NCI-H2081 treated with DMSO at 0.1 percent for 48 hours (cell line): ENCODE results near the gene VAMP1.
A peak's percentile ranks its signal among the peaks of the same experiment; 100 is the strongest.
"Not testable (repeated sequence)": the region's sequence is repeated elsewhere in the genome, so short reads cannot be mapped to it uniquely, and the experiment has no call there.

Experiments
- DNase-seq: peaks from one replicate; lab custom pipeline; 2025; lab: John Stamatoyannopoulos, UW

The VAMP1 gene

DNA sequence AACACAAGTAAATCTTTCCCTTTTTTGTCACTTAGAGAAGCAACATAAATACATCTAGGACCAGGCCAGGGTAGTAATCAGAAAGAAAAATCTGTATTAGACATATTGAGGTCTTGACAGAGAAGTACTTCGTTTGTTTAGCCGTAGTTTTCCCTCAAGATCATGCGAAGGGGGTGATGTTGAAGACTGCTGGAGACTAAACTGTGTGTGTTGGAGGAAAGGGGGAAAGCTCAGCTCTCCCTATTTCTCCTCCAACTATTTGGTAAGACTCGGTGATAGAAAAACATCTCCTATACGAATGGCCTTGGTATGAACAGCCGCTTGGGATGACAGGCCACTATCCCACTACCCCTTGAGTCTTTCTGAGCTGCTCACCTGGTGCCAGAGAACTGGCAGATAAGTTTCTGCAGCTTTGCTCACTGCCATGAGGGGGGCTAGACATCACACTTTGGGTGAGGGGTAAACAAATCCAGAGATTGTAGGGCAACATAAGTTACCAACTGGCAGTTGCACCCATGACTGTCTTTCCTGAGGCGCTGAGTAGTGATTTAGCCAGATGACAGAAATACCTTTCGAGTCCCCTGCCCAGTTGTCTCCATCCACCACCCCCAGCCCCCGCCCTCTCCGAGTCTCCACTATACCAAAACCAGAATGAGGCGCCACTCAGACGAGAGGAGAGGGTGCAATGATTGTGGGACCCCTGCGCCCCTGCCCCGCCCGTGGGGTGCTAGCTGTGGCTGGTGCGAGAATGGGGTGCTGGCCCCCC lies 685 bp downstream of the VAMP1 start:
- DNase-seq: no peak

DNA sequence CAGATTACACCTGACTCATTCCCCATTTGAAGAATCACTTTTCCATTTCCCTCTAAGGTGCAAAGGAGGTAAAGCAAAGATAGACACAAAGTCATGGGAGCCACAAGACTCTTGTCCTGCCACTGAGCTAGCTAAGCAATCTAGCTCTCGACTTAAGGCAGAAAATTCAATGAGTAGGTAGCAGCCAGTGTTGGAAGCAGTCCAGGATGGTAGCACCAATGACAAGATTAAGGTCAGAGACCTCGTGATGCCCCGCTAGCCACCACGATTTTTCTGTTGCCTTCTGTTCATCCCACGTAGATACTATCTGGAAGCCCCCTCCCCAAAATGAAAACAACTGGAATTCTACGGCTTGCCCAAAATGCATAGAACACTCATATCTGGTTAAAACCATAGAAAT lies 1.4 kb downstream of the VAMP1 start:
- DNase-seq: no peak

DNA sequence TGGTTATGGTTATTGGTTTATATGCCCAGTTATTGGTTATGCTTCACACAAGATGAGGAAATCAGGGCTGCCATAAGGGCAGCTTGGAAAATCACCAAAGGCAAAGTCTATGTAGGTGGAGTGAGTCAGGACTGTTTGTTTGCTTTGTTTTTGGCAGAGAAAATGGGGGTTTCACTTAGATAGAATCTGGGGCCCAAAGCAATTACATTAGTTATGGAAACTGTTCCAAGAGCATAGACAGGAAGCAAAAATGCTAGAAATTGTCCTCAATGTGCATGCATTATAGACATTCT lies 2.2 kb downstream of the VAMP1 start:
- no peak for DNase-seq

DNA sequence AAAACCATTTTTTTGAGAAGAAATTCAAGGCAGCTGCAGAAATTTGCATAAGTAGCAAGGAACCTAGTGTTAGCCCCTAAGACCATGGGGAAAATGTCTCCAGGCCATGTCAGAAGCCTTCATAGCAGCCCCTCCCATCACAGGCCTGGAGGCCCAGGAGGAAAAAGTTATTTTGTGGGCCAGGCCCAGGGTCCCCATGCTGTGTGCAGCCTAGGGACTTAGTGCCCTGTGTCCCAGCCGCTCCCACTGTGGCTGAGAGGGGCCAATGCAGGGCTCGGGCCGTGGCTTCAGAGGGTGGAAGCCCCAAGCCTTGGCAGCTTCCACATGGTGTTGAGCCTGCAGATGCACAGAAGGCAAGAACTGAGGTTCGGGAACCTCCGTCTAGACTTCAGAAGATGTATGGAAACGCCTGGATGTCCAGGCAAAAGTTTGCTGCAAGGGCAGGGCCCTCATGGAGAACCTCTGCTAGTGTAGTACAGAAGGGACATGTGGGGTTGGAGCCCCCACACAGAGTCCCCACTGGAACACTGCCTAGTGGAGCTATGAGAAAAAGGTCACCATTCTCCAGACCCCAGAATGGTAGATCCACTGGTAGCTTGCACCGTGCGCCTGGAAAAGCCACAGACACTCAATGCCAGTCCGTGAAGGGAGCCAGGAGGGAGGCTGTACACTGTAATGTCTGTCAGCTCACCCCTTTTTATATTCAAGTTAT lies 2.8 kb downstream of the VAMP1 start:
- not testable (repeated sequence) for DNase-seq

DNA sequence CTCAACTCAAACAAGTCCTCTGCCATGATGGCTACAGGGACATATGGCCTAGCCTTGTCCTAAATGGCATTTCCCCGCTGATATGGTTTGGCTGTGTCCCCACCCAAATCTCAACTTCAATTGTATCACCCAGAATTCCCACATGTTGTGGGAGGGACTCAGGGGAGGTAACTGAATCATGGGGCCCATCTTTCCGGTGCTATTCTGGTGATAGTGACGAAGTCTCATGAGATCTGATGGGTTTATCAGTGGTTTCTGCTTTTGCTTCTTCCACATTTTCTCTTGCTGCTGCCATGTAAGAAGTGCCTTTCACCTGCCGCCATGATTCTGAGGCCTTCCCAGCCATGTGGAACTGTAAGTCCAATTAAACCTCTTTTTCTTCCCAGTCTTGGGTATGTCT lies 3.7 kb downstream of the VAMP1 start:
- not testable (repeated sequence) for DNase-seq

DNA sequence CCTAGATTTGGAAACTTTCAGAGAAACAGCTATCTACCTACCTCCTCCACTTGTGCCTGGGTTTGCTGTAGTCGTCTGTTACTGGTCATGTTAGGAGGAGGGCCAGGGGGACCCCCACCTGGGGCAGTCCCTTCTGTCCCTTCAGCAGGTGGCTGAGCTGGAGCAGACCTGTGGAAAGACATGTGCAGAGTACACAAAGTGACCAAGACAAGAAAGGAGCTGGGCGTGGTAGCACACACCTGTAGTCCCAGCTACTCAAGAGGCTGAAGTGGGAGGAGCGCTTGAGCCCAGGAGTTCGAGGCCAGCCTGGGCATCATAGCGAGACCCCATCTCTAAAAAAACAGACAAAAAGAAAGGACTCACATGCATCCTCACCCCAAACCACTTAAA lies 4.3 kb downstream of the VAMP1 start:
- DNase-seq: no peak

DNA sequence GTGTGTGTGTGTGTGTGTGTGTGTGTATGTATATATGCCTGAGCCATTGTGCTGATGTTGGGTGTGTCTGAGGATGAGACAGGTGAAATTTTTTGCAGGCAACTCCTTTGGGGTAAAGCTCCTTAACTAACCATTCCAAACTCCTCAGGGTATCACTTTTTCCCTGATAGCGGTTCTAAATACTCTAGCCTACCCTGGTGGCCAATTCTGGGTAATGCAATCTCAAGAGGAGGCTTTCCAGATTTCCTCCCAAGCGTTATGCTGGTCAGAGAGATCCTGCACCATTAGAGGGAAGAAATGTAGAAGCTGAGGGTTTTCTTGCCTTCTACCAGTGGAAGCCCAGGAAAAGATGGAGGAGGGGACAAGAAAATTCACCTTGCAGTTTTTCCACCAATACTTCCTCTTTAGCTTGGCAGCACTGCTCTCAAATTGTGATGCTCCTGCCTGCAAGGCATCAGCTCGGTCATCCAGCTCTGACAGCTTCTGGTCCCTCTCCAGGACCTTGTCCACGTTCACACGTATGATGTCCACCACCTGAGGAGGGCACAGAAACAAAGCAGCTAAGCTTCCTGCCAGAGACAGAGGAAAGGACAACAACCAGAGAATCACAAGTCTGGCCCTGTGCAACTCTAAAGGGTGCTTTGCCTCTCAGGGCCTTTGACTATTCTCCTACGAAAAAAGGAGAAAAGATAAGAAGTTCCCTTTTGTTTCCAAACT lies 4.9 kb downstream of the VAMP1 start:
- peak; percentile 9 for DNase-seq

DNA sequence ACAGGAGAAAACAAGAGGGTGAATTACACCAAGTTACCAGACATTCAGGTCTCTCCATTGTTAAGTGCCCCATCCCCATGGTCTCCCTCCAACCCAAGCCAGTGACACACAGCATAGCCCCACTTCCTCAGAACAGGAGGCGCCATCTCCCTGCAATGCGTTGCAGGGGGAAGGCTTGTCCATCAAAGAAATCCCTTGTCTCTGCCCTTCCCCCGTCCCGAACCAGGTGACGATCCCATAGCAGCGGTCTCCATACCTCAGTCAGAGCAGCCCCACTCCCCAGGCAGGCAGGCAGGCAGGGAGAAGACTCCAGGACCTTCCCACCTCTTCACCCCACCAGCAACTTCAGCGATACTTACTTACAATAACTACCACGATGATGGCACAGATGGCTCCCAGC lies 5.9 kb downstream of the VAMP1 start:
- DNase-seq: no peak

DNA sequence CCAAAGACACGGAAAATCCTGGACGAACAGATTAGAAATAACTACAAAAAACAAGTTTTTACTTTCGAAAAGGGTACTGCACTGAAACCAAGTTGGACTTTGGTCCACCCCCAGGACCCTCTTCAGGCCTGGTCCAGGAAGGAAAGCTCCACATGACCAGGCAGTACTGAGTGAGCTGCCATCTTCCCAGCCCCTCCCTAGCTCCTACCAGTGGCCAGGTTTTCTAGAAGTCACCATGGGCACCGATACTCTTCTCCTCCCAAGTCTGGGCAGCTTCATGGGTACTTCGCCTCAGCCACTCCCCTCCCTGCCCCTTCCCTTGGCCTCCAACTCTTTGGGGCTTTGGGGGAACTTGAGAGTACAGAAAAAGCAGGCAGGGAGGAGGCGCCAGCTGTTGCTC lies 6.6 kb downstream of the VAMP1 start:
- DNase-seq: no peak

DNA sequence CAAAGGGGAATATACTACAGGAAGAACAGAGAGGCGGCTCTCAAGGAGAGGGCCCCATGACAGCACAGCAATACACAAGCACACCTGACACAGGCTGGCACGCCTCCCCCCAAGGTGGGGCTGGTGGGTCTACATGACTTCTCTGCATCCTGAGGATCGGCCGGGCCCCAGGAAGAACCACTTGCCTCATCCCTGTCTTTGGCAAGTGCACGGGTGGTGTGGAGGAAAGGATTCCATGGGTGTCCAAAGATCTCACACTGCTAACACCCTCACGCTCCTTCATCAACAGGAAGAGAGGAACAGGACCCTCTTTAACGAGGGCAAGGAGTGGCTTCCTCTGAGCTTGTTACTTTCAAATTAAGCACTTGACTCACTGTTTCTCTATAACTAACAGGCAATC lies 7.3 kb downstream of the VAMP1 start:
- no peak for DNase-seq

DNA sequence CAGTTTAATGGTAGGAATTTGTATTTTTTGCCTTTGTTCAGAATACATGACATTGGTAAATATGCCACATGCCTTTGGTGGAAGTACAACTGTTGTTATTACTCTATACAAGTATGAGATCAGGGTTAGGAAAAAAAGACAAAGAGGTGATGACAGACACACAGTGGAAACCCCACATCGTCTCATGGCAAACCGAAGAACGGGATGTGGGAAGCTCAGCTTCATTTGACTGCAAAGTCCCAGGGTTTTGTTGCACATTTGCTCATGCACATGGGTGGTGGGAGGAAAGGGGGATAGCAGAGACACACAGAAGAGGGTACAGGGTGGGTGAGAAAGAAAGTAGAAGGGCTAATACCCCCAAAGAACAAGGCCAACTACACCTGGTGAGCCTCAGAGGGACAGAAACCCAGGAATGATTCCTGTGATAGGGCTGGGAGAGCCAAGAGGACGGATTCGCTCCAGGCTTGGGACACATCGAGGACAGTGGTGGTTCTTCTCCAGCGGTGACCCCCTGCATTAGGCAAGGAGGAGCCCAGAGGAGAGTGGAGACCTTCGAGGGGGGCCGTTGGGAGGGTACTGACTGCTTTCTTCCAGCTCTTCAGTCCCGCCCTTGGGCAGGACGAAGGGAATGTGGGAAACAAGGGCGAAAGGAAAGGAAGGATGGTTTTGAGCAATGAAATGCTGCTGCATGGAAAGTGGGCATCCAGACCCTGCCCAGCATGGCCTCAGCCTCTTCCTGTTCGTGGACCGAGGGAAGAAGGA lies 8.1 kb downstream of the VAMP1 start:
- no peak for DNase-seq

DNA sequence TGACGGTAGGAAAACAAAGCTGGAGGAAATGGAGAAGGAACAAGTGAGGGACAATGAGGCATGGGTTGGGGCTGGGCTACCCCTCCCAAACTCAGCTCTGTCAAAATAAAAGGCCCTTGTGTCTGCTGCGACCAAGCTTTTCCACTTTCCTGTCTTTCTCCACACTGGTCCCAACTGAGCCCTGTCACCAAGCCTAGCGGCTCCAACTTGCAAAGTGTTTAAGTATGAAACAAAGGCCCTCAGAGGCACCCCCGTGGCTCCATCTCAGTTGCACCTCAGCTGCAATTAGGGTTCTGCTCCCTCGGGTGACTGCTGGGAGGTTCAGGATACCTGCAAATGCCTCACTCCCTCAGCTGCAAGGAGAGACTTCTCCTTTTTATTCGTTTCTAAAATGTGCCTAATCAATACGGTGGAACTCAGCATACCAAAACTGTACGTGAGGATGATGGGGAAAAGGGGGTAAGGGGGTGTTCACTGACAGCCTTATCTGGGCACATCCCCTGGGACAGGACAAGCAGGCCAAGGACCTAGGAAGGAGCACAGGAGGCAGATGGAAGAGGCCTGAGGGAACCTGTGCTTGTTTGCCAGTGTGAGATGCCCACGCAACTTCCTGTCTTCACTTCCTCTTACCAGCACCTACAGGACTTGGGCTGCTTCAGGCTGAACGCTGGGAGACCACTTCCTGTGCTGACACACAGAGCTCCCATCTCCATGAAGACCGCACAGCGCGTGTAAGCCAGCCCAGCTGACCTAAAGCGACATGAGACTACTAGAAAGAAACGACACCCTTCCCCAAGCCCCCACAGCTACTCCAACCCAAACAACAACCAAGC lies 8.9 kb downstream of the VAMP1 start:
- no peak for DNase-seq

DNA sequence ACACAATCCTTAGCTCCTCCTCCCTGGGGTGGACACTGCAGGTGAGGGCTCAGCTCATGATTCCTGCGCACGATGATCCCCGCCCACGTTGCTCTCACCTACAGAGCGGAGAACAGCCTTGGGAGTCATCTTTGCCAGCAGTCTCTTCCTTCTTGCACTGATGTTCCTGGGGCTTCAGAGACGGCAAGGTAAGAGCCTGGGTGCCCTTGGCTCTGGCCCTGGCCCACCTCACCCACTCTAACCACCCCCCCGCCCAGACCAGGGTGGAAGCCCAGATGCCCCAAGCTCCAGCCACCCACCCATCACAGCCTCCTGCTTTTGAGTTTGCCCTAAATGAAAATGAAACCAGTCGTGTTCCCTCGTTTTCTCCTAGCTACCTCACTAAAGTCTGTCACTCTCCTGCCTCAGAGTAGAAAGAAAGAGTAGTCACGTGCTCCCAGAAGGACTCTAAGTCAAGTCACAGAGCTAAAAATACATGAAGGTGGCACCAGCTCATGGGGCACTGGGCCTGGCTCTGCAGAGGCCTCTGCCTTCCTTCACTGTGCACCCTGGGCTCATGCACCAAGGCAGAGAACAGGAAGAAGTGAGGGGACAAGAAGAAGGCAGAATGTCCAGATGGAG lies 9.6 kb downstream of the VAMP1 start:
- no peak for DNase-seq

DNA sequence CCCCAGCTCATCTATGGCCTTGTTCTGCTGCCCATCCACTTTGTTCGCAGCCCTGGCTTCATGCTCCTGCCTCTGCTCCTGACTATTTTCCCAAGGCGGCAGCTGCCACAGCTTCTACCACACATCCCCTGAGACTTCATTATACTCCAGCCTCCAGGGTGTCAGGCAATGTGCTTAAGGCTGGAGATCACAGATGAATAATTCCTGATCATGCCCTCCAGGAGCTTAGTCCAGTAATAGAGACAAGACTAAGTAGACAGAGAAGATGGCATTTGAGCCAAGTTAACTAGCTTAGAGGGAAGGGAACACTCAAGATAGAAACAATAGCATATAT lies 11.5 kb downstream of the VAMP1 start:
- no peak for DNase-seq

DNA sequence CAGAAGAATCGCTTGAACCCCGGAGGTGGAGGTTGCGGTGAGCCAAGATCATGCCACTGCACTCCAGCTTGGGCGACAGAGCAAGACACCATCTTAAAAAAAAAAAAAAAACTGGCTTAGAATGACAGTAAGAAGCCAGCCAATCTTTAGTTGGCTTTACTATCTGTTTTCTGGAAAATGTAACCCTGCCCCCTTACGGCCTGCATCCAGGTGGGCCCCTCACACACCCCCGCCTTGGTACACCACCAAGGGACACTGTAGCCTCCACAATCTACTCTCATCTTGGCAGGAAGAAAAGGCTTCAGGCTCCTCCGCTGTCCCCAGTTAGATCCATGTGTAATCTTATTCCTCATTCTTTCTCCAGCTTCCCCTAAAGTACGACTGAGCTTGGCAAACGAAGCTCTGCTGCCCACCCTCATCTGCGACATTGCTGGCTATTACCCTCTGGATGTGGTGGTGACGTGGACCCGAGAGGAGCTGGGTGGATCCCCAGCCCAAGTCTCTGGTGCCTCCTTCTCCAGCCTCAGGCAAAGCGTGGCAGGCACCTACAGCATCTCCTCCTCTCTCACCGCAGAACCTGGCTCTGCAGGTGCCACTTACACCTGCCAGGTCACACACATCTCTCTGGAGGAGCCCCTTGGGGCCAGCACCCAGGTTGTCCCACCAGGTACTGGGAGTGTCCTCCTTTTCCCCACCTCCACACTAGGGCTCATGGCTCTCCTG lies 12.0 kb downstream of the VAMP1 start:
- DNase-seq: no peak

DNA sequence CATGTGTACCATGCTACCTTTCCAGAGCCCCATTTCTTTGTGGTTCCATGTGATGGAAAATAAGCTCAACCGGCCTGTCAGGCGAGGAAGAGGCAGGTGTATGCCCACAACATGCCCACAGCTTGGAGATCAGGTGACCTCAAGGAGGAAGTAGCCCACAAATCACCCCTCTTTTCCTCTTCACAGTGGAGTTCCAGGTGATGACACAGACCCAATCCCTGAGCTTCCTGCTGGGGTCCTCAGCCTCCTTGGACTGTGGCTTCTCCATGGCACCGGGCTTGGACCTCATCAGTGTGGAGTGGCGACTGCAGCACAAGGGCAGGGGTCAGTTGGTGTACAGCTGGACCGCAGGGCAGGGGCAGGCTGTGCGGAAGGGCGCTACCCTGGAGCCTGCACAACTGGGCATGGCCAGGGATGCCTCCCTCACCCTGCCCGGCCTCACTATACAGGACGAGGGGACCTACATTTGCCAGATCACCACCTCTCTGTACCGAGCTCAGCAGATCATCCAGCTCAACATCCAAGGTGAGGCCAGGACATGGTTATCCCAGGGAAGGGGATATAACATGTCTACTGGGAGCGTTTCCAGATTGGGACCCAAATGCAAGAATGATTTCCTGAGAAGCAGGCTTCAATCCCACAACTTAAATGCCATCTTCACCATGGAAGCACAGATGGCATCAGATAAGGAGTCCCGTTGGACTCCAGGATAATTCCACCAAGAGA lies 13.1 kb downstream of the VAMP1 start:
- no peak for DNase-seq

DNA sequence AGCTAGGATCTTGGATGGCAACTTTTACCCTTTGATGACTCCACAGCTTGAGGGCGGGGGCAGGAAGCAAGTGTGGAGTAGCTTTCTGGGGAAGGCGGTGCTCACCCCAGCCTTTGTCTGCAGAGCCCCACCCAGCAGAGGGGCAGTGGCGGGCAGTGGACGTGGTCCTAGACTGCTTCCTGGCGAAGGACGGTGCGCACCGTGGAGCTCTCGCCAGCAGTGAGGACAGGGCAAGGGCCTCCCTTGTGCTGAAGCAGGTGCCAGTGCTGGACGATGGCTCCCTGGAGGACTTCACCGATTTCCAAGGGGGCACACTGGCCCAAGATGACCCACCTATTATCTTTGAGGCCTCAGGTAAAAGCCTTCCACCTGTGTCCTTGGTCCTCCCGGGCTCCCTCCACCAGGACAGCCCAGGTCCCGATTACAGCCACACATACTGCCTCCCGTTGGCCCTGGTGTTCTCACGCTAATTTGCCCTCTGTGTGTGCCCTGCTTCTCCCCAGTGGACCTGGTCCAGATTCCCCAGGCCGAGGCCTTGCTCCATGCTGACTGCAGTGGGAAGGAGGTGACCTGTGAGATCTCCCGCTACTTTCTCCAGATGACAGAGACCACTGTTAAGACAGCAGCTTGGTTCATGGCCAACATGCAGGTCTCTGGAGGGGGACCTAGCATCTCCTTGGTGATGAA lies 17.4 kb downstream of the VAMP1 start:
- no peak for DNase-seq

DNA sequence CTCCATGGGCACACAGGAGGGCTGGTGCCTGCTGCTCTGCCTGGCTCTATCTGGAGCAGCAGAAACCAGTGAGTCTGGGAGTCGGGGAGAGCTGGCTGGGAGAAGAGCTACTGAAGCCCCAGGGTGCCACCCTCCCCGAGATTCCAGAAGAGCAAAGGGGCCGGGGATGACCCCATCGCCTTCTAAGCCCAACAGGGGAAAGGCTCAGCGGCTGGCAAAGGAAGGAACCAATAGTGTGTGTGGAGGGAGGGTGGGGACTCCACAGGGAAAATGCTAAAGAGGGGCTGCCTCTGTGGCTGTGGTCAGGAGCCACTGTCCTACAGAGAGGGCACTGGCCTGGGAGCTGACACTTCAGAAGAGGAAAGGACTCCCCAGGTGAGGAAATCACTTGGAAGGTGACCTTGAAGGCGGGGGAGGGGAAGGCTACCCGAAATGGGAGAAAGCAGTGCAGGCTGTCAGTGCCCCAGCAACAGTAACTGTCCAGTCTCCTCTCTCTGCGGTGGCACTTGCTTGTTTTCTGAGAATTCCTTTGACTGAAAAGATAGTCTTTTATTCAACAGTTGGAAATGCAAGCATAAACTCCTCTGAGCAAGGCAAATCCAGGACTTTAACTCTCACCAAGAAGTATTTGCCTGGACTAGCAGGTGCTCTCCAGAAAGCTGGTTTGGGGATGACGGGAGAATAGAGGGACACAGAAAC lies 18.1 kb downstream of the VAMP1 start:
- DNase-seq: peak; percentile 1
